ES-I3 (cell line): Measurements from ENCODE around the gene SERGEF.

Source experiments
- H3K36me3 ChIP-seq: 2 replicates; pipeline ENCODE4 v1.6.1; 2013; ENCODE audit warnings: mild to moderate bottlenecking, low read length, control low read depth, moderate library complexity; ENCODE audit not compliant: insufficient read depth
- H3K4me1 ChIP-seq: 2 replicates; pipeline ENCODE4 v1.6.1; 2013; ENCODE audit warnings: mild to moderate bottlenecking, control low read depth, low read length; ENCODE audit not compliant: insufficient read depth
- H3K9ac ChIP-seq: 2 replicates; pipeline ENCODE4 v1.6.1; 2013; ENCODE audit warnings: low read depth, mild to moderate bottlenecking, low read length, moderate library complexity
- H3K9me3 ChIP-seq: 2 replicates; pipeline ENCODE4 v1.6.1; 2013; ENCODE audit warnings: mild to moderate bottlenecking, low read length, moderate library complexity; ENCODE audit not compliant: control insufficient read depth, insufficient read depth

The SERGEF gene

DNA sequence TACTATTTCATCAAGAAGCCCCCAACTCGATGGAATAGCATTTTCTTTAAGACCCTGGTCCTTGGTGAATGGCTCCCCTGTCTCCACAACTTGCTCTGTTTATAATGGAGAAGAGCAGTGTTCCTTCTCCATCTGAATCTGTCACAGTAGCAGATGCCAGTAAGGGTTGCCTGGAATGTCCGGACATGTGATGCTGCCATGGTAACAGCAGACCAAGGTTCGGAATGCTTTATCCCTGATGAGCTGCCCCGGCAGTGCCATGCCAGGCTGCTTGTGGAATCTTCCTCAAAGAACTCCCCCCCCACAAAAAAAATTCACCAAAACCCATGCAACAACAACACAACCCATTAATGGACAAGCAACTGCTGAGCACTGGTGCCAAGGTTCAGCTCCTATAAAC lies 205.8 kb downstream of the SERGEF start:
- H3K36me3 ChIP-seq: no peaks in the 10 kb centered on the region
- no peaks in the 10 kb centered on the region for H3K9me3 ChIP-seq
- 0 out of 2 replicates have a peak, but pooled peaks cover 4% of the 10 kb centered on the region for H3K4me1 ChIP-seq
- H3K9ac ChIP-seq: no peak overlapping the region

DNA sequence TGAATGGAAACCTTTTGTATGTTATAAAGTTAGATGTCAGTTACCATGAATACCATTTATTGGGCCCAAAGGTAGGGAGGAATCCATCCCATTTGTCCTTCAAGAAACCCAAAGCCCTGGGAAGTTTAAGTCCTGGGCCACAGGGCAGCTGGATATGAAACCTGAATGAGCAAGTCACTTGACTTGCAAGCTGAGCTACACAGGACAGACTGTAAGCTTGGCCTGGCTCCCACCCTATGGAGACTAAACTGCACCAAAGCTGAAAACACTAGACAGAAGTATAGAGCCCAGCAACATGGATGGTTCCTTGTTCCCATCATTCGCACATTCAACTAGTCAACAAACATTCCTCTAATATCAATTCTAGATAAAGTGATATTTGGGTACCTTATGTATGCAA lies 207.0 kb downstream of the SERGEF start:
- no peaks in the 10 kb centered on the region for H3K9me3 ChIP-seq
- H3K4me1 ChIP-seq: peaks cover 11% of the 10 kb centered on the region
- no peak overlapping the region for H3K9ac ChIP-seq
- no peaks in the 10 kb centered on the region for H3K36me3 ChIP-seq

DNA sequence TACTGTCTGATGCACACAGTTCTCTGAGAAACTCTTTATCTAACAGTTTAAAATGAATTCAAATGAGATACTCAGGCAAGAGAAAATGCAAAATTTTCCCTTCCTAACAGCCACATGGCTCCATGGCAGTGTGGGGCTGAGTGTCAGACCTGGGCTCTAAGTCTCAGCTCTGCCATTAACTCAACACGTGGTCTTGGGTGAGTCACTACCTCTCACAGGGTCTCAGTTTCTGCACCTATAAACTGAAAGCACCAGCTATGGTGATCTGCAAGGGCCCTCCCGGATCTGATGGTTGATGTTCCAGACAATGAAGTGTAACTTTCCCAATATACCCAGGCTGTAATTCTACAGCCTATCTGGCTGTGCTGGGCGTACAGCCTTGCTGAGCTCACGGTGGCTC lies 207.8 kb downstream of the SERGEF start:
- H3K36me3 ChIP-seq: no peaks in the 10 kb centered on the region
- no peaks in the 10 kb centered on the region for H3K9me3 ChIP-seq
- H3K4me1 ChIP-seq: peaks cover 11% of the 10 kb centered on the region
- no peak overlapping the region for H3K9ac ChIP-seq

DNA sequence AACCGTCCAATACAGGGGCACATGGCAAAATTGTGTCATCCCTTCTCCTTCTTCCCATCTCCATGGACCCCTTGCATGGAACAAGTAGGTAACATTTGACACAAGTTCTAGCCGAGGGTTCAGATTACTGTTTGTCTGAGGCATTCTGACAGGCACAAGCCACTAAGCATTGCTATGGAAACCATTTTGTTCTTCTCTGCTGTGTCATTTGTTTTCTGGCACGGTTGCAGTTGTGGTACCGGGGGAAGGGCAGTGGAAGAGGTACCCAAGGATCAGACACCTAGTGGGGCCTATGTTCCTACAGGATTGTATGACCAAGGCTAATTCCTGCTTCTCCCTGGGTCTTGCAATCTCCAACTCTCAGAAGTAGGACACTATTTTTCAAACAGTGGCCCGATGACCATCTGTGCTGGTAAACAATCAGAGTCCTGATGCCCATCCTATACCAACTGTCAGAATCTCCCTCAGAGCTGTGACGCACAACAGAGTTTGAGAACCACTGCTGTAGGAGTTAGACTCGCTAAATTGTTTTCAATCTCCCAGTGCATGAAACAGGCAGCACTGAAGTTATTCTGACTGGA lies 209.0 kb downstream of the SERGEF start:
- H3K9ac ChIP-seq: no peak overlapping the region

DNA sequence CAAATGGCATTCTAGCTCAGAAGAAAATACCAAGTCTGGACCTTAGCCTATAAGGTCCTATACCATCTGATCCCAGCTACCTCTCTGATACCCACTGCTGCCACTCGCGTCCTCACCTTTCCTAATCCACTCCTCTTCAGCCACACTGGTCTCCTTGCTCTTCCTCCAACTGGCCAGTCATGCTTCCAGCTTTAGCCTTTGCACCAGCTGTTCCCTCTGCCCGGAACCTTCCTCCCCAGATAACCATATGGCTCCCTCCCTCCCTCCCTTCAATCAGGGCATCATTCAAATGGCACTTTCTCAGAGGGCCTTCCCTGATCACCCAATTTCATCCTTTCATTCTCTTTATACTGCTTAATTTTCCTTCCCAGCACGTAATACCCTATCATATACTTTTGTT lies 210.4 kb downstream of the SERGEF start:
- Histone ChIP-seq H3K9me3 (no peaks in the 10 kb centered on the region), H3K36me3 (no peaks in the 10 kb centered on the region), H3K4me1 (peaks cover 11% of the 10 kb centered on the region), H3K9ac (no peak overlapping the region)

More for the DNA sequence above, 209.0 kb downstream of the SERGEF start:
- Histone ChIP-seq H3K4me1 (peaks cover 11% of the 10 kb centered on the region), H3K36me3 (no peaks in the 10 kb centered on the region), H3K9me3 (no peaks in the 10 kb centered on the region)

DNA sequence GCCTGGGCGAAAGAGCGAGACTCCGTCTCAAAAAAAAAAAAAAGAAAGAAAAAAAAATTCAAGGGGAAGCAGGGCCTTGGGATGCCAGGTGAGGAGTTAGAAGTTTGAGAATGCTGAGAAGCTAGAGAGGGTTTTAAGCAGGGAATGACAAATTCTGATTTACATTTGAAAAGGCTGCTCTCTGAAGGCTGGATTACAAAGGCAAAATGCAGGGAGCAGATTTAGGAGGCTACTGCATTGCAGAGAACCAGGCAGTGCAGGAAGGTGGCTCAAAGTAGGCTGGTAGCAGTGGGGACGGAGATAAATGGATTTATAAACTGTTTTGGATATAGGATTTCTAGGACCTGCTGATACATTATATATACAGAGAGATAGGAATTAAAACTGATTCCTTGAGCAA lies 211.7 kb downstream of the SERGEF start:
- peaks cover 11% of the 10 kb centered on the region for H3K4me1 ChIP-seq
- H3K9ac ChIP-seq: no peak overlapping the region
- H3K36me3 ChIP-seq: no peaks in the 10 kb centered on the region
- no peaks in the 10 kb centered on the region for H3K9me3 ChIP-seq

DNA sequence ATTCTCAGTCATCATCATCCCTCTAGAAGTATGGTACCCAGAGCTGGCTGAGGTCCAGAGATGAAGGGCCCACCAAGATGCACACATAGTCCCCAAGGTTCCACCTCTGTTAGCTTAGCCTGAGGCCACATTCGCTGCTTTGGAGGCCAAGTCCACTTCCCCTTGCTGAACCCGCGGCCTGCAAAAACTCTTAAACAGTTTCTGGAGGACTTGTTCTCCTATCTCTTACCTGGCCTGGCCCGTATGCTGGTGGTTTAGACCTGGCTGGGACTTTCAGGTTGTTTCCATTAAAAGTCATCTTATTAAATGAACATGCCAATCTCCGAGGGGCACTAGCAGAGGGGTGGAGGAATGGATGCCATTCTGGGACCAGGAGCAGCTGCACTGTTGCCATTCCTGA lies 213.7 kb downstream of the SERGEF start:
- H3K36me3 ChIP-seq: no peaks in the 10 kb centered on the region
- H3K9me3 ChIP-seq: no peaks in the 10 kb centered on the region
- peaks cover 11% of the 10 kb centered on the region for H3K4me1 ChIP-seq
- no peak overlapping the region for H3K9ac ChIP-seq

DNA sequence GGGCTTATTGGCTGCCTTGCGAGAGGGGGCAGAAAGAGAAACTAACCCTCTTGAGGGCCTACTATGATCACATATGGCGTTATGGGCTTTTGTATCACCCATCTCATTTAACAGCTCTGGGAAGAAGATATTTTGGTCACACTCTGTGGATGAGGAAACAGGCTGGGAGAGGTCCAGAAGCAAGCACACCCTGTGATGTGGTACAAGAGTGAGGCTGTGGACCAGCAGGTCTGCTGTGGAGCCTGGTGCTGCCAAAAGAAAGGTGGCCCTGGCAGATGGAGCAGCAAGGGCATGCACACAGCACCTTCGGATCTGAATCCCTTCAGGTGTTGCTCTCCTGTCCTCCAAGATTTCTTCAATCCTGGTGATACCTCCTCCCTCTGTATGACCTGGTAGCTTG lies 214.1 kb downstream of the SERGEF start:
- Histone ChIP-seq H3K9ac (no peak overlapping the region), H3K36me3 (no peaks in the 10 kb centered on the region), H3K4me1 (peaks cover 11% of the 10 kb centered on the region), H3K9me3 (no peaks in the 10 kb centered on the region)

DNA sequence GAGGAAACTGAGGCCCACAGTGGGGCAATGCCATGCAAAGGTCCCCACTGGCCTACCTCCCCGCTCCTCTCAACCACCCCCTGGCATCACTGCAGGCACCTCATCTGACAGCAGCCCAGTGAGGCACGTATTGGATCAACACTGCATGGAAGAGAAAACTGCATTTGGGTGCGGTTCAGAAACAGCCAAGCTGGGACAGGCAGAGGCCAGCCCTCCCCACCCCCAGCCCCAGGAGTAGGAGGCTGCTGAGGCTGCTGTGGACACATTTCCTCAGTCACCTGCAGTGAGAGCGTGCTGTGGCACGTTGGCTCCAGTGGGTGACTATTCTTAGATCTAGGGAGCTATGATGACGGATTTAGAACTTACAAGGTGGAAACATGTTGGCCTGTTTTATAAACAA lies 214.6 kb downstream of the SERGEF start:
- Histone ChIP-seq H3K9ac (no peak overlapping the region), H3K9me3 (no peaks in the 10 kb centered on the region), H3K4me1 (peaks cover 11% of the 10 kb centered on the region), H3K36me3 (no peaks in the 10 kb centered on the region)

DNA sequence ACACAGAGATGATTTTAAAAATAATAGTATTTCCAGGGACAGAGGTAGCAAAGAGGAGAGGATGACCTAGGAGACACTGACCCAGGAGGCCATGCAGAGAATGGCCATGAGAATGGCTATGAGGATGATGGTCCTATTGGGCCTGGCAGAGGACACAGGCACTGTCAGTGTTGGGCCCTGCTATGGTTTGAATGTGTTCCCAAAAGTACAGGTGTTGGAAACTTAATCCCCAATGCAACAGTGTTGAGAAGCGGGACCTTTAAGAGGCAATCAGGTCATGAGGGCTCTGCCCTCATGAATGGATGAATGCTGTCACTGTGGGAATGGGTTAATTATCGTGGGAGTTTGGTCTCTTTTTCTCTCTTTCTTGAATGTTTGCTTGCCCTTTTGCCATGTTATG lies 216.7 kb downstream of the SERGEF start:
- H3K4me1 ChIP-seq: no peaks in the 10 kb centered on the region
- no peaks in the 10 kb centered on the region for H3K36me3 ChIP-seq
- H3K9ac ChIP-seq: no peak overlapping the region
- no peaks in the 10 kb centered on the region for H3K9me3 ChIP-seq

DNA sequence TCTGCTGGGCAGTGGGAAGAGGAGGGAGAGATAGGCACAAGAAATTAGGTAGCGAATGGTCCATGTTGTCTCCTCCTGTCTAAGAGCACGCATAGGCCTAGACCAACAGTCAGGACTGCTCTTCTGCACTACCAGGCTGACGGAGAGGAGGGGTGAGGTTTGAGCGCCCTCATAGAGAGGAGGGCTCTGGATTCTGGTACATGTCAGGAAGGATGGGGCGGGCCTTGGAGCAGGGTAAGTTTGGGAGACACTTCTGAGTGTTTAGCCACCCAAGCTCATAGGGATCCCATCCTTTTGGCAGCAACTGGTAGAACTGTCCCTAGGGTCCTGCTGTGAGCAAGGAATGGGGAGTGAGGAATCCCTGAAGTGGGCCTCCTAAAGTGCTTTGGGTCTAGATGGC lies 217.9 kb downstream of the SERGEF start:
- Histone ChIP-seq H3K36me3 (no peaks in the 10 kb centered on the region), H3K4me1 (no peaks in the 10 kb centered on the region), H3K9me3 (no peaks in the 10 kb centered on the region), H3K9ac (no peak overlapping the region)

DNA sequence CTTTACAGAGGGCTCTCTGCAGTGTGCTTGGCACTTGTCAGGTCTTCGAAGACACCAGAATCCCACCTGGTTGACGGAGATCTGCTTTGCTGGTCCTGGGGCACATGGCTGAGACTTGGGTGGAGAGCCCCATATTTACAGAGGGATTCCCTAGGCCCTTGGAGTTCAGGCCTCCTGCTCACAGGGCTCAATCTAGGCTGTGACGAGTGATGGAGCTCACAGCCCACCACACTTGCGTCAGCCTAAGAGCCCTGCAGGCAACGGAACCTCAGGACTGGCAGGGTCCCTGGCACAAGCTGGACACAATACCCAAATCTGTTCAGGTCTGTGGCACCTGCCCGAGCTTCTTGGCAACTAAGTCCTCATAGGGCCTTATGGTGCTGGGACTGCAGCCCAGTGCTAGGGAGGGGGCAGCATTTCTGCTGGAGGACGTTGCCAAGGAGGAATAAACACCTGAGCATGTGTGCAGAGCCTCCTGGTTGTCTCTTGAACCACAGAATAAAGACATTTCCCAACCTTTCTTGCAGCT lies 219.1 kb downstream of the SERGEF start:
- no peaks in the 10 kb centered on the region for H3K4me1 ChIP-seq
- no peaks in the 10 kb centered on the region for H3K9me3 ChIP-seq
- H3K36me3 ChIP-seq: no peaks in the 10 kb centered on the region
- H3K9ac ChIP-seq: no peak overlapping the region

DNA sequence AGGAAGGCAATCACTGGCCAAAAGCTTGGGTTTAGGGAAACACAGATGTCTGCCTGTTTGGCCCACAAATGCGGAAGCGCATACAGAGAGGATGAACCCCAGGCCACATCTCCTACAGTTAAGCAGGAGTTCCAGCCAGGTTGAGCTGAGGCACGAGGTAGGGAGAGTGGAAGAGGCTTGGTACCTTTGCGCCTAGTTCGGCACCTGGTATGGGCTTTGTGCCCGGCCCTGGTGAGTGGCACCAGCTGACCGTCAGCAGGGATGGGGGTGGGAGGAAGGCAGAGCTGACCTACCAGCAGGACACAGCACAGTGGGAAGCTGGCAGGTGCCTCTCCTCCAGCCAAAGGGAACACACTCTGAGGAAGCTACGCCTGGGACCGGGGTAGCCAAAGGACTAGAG lies 220.7 kb downstream of the SERGEF start:
- no peaks in the 10 kb centered on the region for H3K36me3 ChIP-seq
- no peaks in the 10 kb centered on the region for H3K4me1 ChIP-seq
- H3K9me3 ChIP-seq: no peaks in the 10 kb centered on the region
- H3K9ac ChIP-seq: no peak overlapping the region

DNA sequence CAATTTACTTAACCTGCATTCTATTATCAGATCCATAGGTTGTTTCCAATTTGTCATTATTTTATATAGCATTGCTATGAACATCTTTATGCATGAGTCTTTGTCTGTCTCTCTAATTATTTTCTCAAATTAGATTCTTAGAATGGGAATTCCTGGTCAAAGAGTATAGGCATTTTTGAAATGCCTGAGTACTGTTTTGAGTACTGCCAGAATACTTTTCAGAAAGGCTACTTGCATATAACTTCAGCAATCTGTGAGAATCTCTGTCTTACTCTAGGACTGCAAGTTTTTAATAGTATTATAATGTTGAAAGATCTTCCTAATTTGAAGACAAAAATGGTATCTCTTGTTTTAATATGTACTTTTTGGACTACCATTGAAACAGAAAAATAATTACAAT lies 221.7 kb downstream of the SERGEF start:
- no peaks in the 10 kb centered on the region for H3K9me3 ChIP-seq
- no peaks in the 10 kb centered on the region for H3K36me3 ChIP-seq
- H3K4me1 ChIP-seq: no peaks in the 10 kb centered on the region
- no peak overlapping the region for H3K9ac ChIP-seq

DNA sequence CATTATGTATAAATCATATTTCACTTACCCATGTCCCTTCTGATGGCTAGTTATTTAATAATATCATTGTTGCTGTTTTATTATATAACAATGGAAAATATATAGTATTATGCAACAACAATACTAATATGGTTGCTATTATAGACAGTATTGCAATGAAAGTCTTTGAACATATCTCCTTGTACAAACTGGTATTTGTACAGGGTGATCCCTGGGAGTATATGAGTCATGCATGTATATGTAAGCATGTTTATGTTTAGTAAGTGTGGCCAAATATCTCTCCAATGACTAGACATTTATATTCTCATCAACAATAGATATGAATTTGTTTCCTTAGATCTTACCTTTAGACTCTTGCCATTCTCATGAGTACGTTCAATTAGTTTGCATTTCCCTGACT lies 222.4 kb downstream of the SERGEF start:
- Histone ChIP-seq H3K9ac (no peak overlapping the region), H3K36me3 (no peaks in the 10 kb centered on the region), H3K4me1 (no peaks in the 10 kb centered on the region), H3K9me3 (no peaks in the 10 kb centered on the region)

DNA sequence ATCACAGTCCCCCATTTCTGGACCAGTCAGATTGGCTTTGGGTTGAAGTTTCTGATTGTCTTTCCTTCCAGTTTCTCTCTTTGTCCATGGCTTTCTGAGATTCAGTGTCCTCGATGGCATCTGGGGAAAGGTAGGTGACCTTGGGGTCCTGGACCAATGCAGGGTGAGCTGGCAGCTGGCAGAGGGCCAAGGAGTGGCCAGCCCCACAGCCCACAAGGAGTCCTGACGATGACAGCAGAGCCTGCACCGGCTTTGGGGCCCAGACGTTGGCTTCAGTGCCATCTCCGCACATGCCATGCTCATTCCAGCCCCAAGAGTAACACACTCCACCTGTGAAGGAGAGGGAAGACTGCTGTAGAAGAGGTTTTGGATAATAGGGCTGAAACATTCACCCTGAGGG lies 224.8 kb downstream of the SERGEF start:
- no peak overlapping the region for H3K9ac ChIP-seq
- no peaks in the 10 kb centered on the region for H3K36me3 ChIP-seq
- no peaks in the 10 kb centered on the region for H3K9me3 ChIP-seq
- H3K4me1 ChIP-seq: no peaks in the 10 kb centered on the region
